ENCODE measurements around the gene VTI1A. TPM values are rescaled to one million over a fixed set of nuclear protein-coding genes. Genes with fewer than 3 reads are reported as not detected.

Gene VTI1A
- total RNA-seq, 1 donor from 2014 or later, result 33.3 TPM

- H3K4me3 Mint-ChIP-seq (ENCODE audit: unreplicated experiment), result no peak overlapping the region
- peak overlapping the region; percentile 1 for H3K4me2 ChIP-seq (ENCODE audit: low read length)
Measured at GRCh38 chr10:112663234-112664125, 216.5 kb downstream of the VTI1A start.

GRCh38 chr10:112666094-112666493 is 219.1 kb downstream of the VTI1A start:
- Histone ChIP-seq H3K9me3 (ENCODE audit: insufficient read depth, low read depth, low read length) (no peaks in the 10 kb centered on the region), H3K27ac (ENCODE audit: low read depth, low read length) (no peak overlapping the region), H4K20me1 (ENCODE audit: insufficient read depth, low read length) (no peaks in the 10 kb centered on the region), H3K9ac (ENCODE audit: low read length) (no peak overlapping the region), H3K27me3 (ENCODE audit: insufficient read depth, low read length) (no peaks in the 10 kb centered on the region), H3K79me2 (ENCODE audit: insufficient read depth, low read length) (no peaks in the 10 kb centered on the region), H3K4me2 (ENCODE audit: low read length) (no peak overlapping the region), H2AFZ (ENCODE audit: low read depth, low read length) (no peak overlapping the region), H3K4me3 (ENCODE audit: insufficient read depth, low read depth, low read length) (no peak overlapping the region), H3K36me3 (ENCODE audit: insufficient read depth, low read length) (no peaks in the 10 kb centered on the region), H3K4me1 (ENCODE audit: insufficient read depth, low read length) (no peaks in the 10 kb centered on the region)
- no peak for TF ChIP-seq CTCF (IDR thresholded peaks at IDR 0.05; ENCODE audit: insufficient read depth, low read depth, low read length)
- no peak for TF ChIP-seq EZH2 (IDR thresholded peaks at IDR 0.05; ENCODE audit: insufficient read depth, low read length)
- Mint-ChIP-seq H3K27ac (ENCODE audit: unreplicated experiment) (no peak overlapping the region), H3K4me1 (ENCODE audit: low read depth, unreplicated experiment) (peaks cover 17% of the 10 kb centered on the region), H3K4me3 (ENCODE audit: unreplicated experiment) (no peak overlapping the region), H3K36me3 (ENCODE audit: low read depth, unreplicated experiment) (peaks cover 14% of the 10 kb centered on the region), H3K9me3 (ENCODE audit: unreplicated experiment) (no peaks in the 10 kb centered on the region), H3K27me3 (ENCODE audit: low read depth, unreplicated experiment) (no peaks in the 10 kb centered on the region)
- FAIRE-seq (no peak), DNase-seq (ENCODE audit: low read depth) (no peak)

More at GRCh38 chr10:112663234-112664125, 216.5 kb downstream of the VTI1A start:
- Mint-ChIP-seq H3K9me3 (ENCODE audit: unreplicated experiment) (no peaks in the 10 kb centered on the region), H3K27ac (ENCODE audit: unreplicated experiment) (peak overlapping the region; percentile 37), H3K4me1 (ENCODE audit: low read depth, unreplicated experiment) (peaks cover 23% of the 10 kb centered on the region), H3K27me3 (ENCODE audit: low read depth, unreplicated experiment) (no peaks in the 10 kb centered on the region), H3K36me3 (ENCODE audit: low read depth, unreplicated experiment) (peaks cover 9% of the 10 kb centered on the region)
- Histone ChIP-seq H3K4me1 (ENCODE audit: insufficient read depth, low read length) (peaks cover 10% of the 10 kb centered on the region), H3K4me3 (ENCODE audit: insufficient read depth, low read depth, low read length) (no peak overlapping the region), H3K9ac (ENCODE audit: low read length) (no peak overlapping the region), H2AFZ (ENCODE audit: low read depth, low read length) (no peak overlapping the region), H3K27ac (ENCODE audit: low read depth, low read length) (no peak overlapping the region), H3K27me3 (ENCODE audit: insufficient read depth, low read length) (no peaks in the 10 kb centered on the region), H3K79me2 (ENCODE audit: insufficient read depth, low read length) (no peaks in the 10 kb centered on the region), H4K20me1 (ENCODE audit: insufficient read depth, low read length) (no peaks in the 10 kb centered on the region), H3K36me3 (ENCODE audit: insufficient read depth, low read length) (no peaks in the 10 kb centered on the region), H3K9me3 (ENCODE audit: insufficient read depth, low read depth, low read length) (no peaks in the 10 kb centered on the region)
- FAIRE-seq, result peak; percentile 81
- peak; percentile 75 for DNase-seq (ENCODE audit: low read depth)
- TF ChIP-seq CTCF (IDR thresholded peaks at IDR 0.05; ENCODE audit: insufficient read depth, low read depth, low read length), result no peak
- no peak for TF ChIP-seq EZH2 (IDR thresholded peaks at IDR 0.05; ENCODE audit: insufficient read depth, low read length)

- Histone ChIP-seq H3K79me2 (ENCODE audit: insufficient read depth, low read length) (no peaks in the 10 kb centered on the region), H2AFZ (ENCODE audit: low read depth, low read length) (no peak overlapping the region), H3K4me2 (ENCODE audit: low read length) (no peak overlapping the region), H3K9ac (ENCODE audit: low read length) (no peak overlapping the region), H3K27ac (ENCODE audit: low read depth, low read length) (no peak overlapping the region), H3K36me3 (ENCODE audit: insufficient read depth, low read length) (no peaks in the 10 kb centered on the region), H3K27me3 (ENCODE audit: insufficient read depth, low read length) (no peaks in the 10 kb centered on the region), H3K9me3 (ENCODE audit: insufficient read depth, low read depth, low read length) (no peaks in the 10 kb centered on the region), H3K4me3 (ENCODE audit: insufficient read depth, low read depth, low read length) (no peak overlapping the region), H4K20me1 (ENCODE audit: insufficient read depth, low read length) (no peaks in the 10 kb centered on the region), H3K4me1 (ENCODE audit: insufficient read depth, low read length) (no peaks in the 10 kb centered on the region)
- FAIRE-seq (no peak), DNase-seq (ENCODE audit: low read depth) (no peak)
- H3K27me3 Mint-ChIP-seq (ENCODE audit: low read depth, unreplicated experiment), result no peaks in the 10 kb centered on the region
- no peaks in the 10 kb centered on the region for H3K9me3 Mint-ChIP-seq (ENCODE audit: unreplicated experiment)
- no peak overlapping the region for H3K4me3 Mint-ChIP-seq (ENCODE audit: unreplicated experiment)
- H3K4me1 Mint-ChIP-seq (ENCODE audit: low read depth, unreplicated experiment), result peaks cover 3% of the 10 kb centered on the region
- TF ChIP-seq EZH2 (IDR thresholded peaks at IDR 0.05; ENCODE audit: insufficient read depth, low read length), result no peak
- H3K36me3 Mint-ChIP-seq (ENCODE audit: low read depth, unreplicated experiment), result peaks cover 8% of the 10 kb centered on the region
- H3K27ac Mint-ChIP-seq (ENCODE audit: unreplicated experiment), result no peak overlapping the region
Measured at GRCh38 chr10:112669989-112670388, 223.0 kb downstream of the VTI1A start.

All from astrocyte (in vitro differentiated cells and primary cell).